Neutrophil (primary cell): ENCODE measurements around the gene SSH2.

Source experiments
- H3K27ac ChIP-seq: fragments of 200-600 bp; sonication (generic); 2 replicates; pipeline ENCODE4 v1.5.1; 2016; ENCODE audit warnings: mild to moderate bottlenecking, moderate library complexity
- H3K27me3 ChIP-seq: fragments of 200-600 bp; sonication (generic); 2 replicates; pipeline ENCODE4 v1.6.0; 2016; ENCODE audit warnings: mild to moderate bottlenecking
- H3K36me3 ChIP-seq: fragments of 200-600 bp; sonication (generic); 2 replicates; pipeline ENCODE4 v1.5.1; 2017
- H3K4me1 ChIP-seq, 2 experiments: fragments of 200-600 bp in 1 of 2; sonication (generic) in 1 of 2; 1 replicate in 1 of 2; 2 replicates in 1 of 2; pipeline versions ENCODE4 v1.5.1 to v1.6.1; 2013 to 2016; ENCODE audit warnings: low read depth in 1 of 2, low read length in 1 of 2, mild to moderate bottlenecking in 1 of 2, moderate library complexity in 1 of 2; ENCODE audit not compliant: control insufficient read depth in 1 of 2, insufficient read depth in 1 of 2
- H3K4me3 ChIP-seq, 2 experiments: fragments of 200-600 bp in 1 of 2; sonication (generic) in 1 of 2; 1 replicate in 1 of 2; 2 replicates in 1 of 2; pipeline ENCODE4 v1.5.1; 2013 to 2016; ENCODE audit warnings: low read depth in 1 of 2, low read length in 1 of 2, mild to moderate bottlenecking in 1 of 2, moderate library complexity in 1 of 2
- H3K9me3 ChIP-seq: fragments of 200-600 bp; sonication (generic); 2 replicates; pipeline ENCODE4 v1.5.1; 2016
- CTCF ChIP-seq: fragments of 200-600 bp; sonication (generic); IDR thresholded peaks from 2 replicates; pipeline ENCODE4 v1.5.1; 2016; ENCODE audit warnings: antibody characterized with exemption

Gene SSH2

GRCh38 chr17:29613352-29613837, 316.6 kb downstream of the SSH2 start:
- H3K27me3 ChIP-seq = peaks cover 82% of the 10 kb centered on the region
- peak; percentile 80 for TF ChIP-seq CTCF
- no peaks in the 10 kb centered on the region for H3K9me3 ChIP-seq
- H3K27ac ChIP-seq = no peak overlapping the region
- H3K4me1 ChIP-seq = peaks cover 54% of the 10 kb centered on the region in 2 experiments
- H3K36me3 ChIP-seq = no peaks in the 10 kb centered on the region
- peak overlapping the region; percentile 41 to 64 for H3K4me3 ChIP-seq

GRCh38 chr17:29612404-29613280, 317.4 kb downstream of the SSH2 start:
- Histone ChIP-seq H3K4me3 (peak overlapping the region; percentile 41 to 64), H3K27ac (no peak overlapping the region), H3K9me3 (no peaks in the 10 kb centered on the region), H3K27me3 (peaks cover 74% of the 10 kb centered on the region), H3K36me3 (no peaks in the 10 kb centered on the region), H3K4me1 (peaks cover 46 to 47% of the 10 kb centered on the region in 2 experiments)
- no peak for TF ChIP-seq CTCF

DNA sequence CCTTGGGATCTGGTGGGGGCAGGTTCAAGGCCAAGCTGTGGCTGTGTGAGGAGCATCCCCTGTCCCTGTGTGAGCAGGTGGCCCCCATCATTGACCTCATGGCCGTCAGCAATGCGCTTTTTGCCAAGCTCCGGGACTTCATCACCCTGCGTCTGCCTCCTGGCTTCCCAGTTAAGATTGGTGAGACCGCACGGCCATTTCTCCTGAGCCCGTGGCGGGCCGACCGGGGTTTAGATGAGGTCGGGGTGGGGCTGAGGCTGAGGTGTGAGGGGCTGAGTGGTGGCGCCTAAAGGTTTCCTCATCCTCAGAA, 318.0 kb downstream of the SSH2 start:
- Histone ChIP-seq H3K27ac (no peak overlapping the region), H3K36me3 (no peaks in the 10 kb centered on the region), H3K4me1 (peaks cover 40 to 41% of the 10 kb centered on the region in 2 experiments), H3K4me3 (no peak overlapping the region), H3K9me3 (no peaks in the 10 kb centered on the region), H3K27me3 (peaks cover 68% of the 10 kb centered on the region)
- no peak for TF ChIP-seq CTCF

DNA sequence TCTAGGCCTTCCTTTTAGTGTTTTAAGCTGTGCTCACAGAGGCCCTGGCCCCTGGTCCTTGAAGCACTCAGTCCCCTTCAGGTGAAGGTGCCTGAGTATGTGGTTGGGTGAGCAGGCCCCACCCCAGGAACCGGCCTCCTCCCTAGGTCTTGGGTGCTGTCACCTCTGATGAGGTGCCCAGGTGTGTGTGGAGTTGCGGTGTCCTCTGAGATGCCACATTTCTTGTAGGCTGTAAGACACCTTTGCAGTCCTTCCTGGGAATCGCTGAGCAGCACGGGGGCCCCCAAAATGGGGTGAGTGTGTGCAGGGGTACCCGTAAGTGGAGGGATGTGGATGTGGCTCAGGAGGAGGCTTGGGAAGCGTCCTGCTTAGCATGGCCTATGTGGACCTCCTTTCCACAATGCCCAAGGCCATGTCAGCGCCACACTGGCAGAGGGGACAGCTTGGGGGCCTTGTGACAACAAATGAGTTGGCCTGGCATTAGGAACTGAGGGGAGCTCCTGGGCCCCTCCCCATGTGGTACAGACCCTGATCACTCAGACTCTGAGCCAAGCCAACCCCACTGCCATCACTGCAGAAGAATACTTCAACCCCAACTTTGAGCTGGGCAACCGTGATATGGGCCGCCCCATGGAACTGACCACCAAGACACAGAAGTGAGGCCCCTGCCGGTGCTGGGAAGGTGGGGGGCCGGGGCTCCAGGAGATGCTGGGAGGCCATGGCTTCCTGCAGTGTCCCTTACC, 318.5 kb downstream of the SSH2 start:
- Histone ChIP-seq H3K27me3 (peaks cover 63% of the 10 kb centered on the region), H3K9me3 (no peaks in the 10 kb centered on the region), H3K36me3 (no peaks in the 10 kb centered on the region), H3K27ac (no peak overlapping the region), H3K4me3 (no peak overlapping the region), H3K4me1 (peaks cover 35 to 36% of the 10 kb centered on the region in 2 experiments)
- no peak for TF ChIP-seq CTCF

GRCh38 chr17:29610395-29610794, 319.6 kb downstream of the SSH2 start:
- Histone ChIP-seq H3K27me3 (peaks cover 52% of the 10 kb centered on the region), H3K27ac (no peak overlapping the region), H3K9me3 (no peaks in the 10 kb centered on the region), H3K4me1 (peaks cover 24% of the 10 kb centered on the region in 2 experiments), H3K36me3 (no peaks in the 10 kb centered on the region), H3K4me3 (no peak overlapping the region)
- no peak for TF ChIP-seq CTCF
